Trophoblast cell (in vitro differentiated cells and primary cell): Measurements from ENCODE around the gene NKTR.

Experiments used
- DNase-seq, 2 donors: peaks; one replicate each; pipeline ENCODE4 v3.0.0-alpha.2; 2016
- H2AFZ ChIP-seq: 2 replicates; pipeline ENCODE4 v1.6.1; 2013; ENCODE audit warnings: low read length, moderate library complexity, mild to moderate bottlenecking; ENCODE audit not compliant: insufficient read depth, poor library complexity
- H2AK5ac ChIP-seq: 2 replicates; pipeline ENCODE4 v1.6.1; 2013; ENCODE audit warnings: mild to moderate bottlenecking, low read length
- H2BK120ac ChIP-seq: 2 replicates; pipeline ENCODE4 v1.6.1; 2013; ENCODE audit warnings: low read length, mild to moderate bottlenecking, moderate library complexity; ENCODE audit not compliant: insufficient read depth, poor library complexity
- H2BK12ac ChIP-seq: 2 replicates; pipeline ENCODE4 v1.6.1; 2013; ENCODE audit warnings: mild to moderate bottlenecking, low read length, moderate library complexity
- H2BK5ac ChIP-seq: 2 replicates; pipeline ENCODE4 v1.6.1; 2013; ENCODE audit warnings: low read length, low read depth, moderate library complexity, mild to moderate bottlenecking; ENCODE audit not compliant: poor library complexity
- H3K14ac ChIP-seq: 2 replicates; pipeline ENCODE4 v1.6.1; 2013; ENCODE audit warnings: mild to moderate bottlenecking, low read length
- H3K18ac ChIP-seq: 2 replicates; pipeline ENCODE4 v1.6.1; 2013; ENCODE audit warnings: mild to moderate bottlenecking, low read length
- H3K23ac ChIP-seq: 2 replicates; pipeline ENCODE4 v1.6.1; 2013; ENCODE audit warnings: low read length
- H3K27ac ChIP-seq: 2 replicates; pipeline ENCODE4 v1.5.1; 2013; ENCODE audit warnings: low read depth, mild to moderate bottlenecking, inconsistent platforms, low read length, moderate library complexity
- H3K27me3 ChIP-seq: 2 replicates; pipeline ENCODE4 v1.6.1; 2013; ENCODE audit warnings: inconsistent platforms, mild to moderate bottlenecking, low read length, moderate library complexity; ENCODE audit not compliant: insufficient read depth
- H3K36me3 ChIP-seq, 2 experiments: 1 replicate in 1 of 2; 2 replicates in 1 of 2; pipeline ENCODE4 v1.6.1; 2013; ENCODE audit warnings: low read length in 2 of 2, mild to moderate bottlenecking in 2 of 2, moderate library complexity in 1 of 2; ENCODE audit not compliant: insufficient read depth in 2 of 2, control insufficient read depth in 1 of 2
- H3K4ac ChIP-seq: 2 replicates; pipeline ENCODE4 v1.6.1; 2013; ENCODE audit warnings: low read depth, mild to moderate bottlenecking, low read length, moderate library complexity
- H3K4me1 ChIP-seq, 2 experiments: 1 replicate in 1 of 2; 2 replicates in 1 of 2; pipeline ENCODE4 v1.6.1; 2013; ENCODE audit warnings: low read length in 2 of 2, mild to moderate bottlenecking in 2 of 2, moderate library complexity in 1 of 2; ENCODE audit not compliant: insufficient read depth in 2 of 2, control insufficient read depth in 1 of 2
- H3K4me2 ChIP-seq: 2 replicates; pipeline ENCODE4 v1.6.1; 2013; ENCODE audit warnings: inconsistent platforms, mild to moderate bottlenecking, low read length, moderate library complexity
- H3K4me3 ChIP-seq: 2 replicates; pipeline ENCODE4 v1.5.1; 2013; ENCODE audit warnings: mild to moderate bottlenecking, low read depth, low read length, inconsistent platforms
- H3K79me1 ChIP-seq: one replicate; pipeline ENCODE4 v1.6.1; 2013; ENCODE audit warnings: low read length
- H3K79me2 ChIP-seq: 2 replicates; pipeline ENCODE4 v1.6.1; 2013; ENCODE audit warnings: low read length, mild to moderate bottlenecking; ENCODE audit not compliant: control insufficient read depth, insufficient read depth, poor library complexity
- H3K9ac ChIP-seq: 2 replicates; pipeline ENCODE4 v1.6.1; 2013; ENCODE audit warnings: mild to moderate bottlenecking, low read length
- H3K9me3 ChIP-seq: 2 replicates; pipeline ENCODE4 v1.6.1; 2013; ENCODE audit warnings: low read depth, mild to moderate bottlenecking, control low read depth, inconsistent platforms, low read length; ENCODE audit not compliant: insufficient read depth
- H4K12ac ChIP-seq: 2 replicates; pipeline ENCODE4 v1.6.1; 2013; ENCODE audit warnings: low read depth, mild to moderate bottlenecking, low read length, moderate library complexity
- H4K8ac ChIP-seq: 2 replicates; pipeline ENCODE4 v1.6.1; 2013; ENCODE audit warnings: low read depth, mild to moderate bottlenecking, low read length, moderate library complexity
- H4K91ac ChIP-seq: one replicate; pipeline ENCODE4 v1.6.1; 2013; ENCODE audit warnings: low read depth, mild to moderate bottlenecking, low read length, moderate library complexity
- WGBS: extraction: QIAGEN DNeasy Blood & Tissue Kit; methylation state at CpG from one replicate; pipeline ENCODE4 v1.1.7; 2013; ENCODE audit warnings: missing lambda C conversion rate; ENCODE audit not compliant: insufficient read length, insufficient coverage; ENCODE audit errors: extremely low coverage; 5-methylcytosine and 5-hydroxymethylcytosine counted together

Gene NKTR

GRCh38 chr3:42655331-42655888 is 54.9 kb downstream of the NKTR start:
- Histone ChIP-seq H3K9ac (no peak overlapping the region), H3K4ac (no peak overlapping the region), H3K27ac (no peak overlapping the region), H3K4me3 (peak overlapping the region; percentile 77), H2AK5ac (no peak overlapping the region), H2BK120ac (no peak overlapping the region), H4K91ac (peak overlapping the region; percentile 94), H3K9me3 (no peaks in the 10 kb centered on the region), H3K4me1 (peaks cover 28 to 35% of the 10 kb centered on the region in 2 experiments), H3K23ac (no peak overlapping the region), H3K36me3 (peaks cover 10 to 15% of the 10 kb centered on the region in 2 experiments), H3K14ac (no peak overlapping the region), H2BK5ac (no peak overlapping the region), H3K79me1 (peaks cover 20% of the 10 kb centered on the region), H3K4me2 (peak overlapping the region; percentile 88), H2AFZ (no peak overlapping the region), H3K79me2 (peaks cover 10% of the 10 kb centered on the region), H3K18ac (no peak overlapping the region), H4K12ac (no peak overlapping the region), H2BK12ac (no peak overlapping the region), H4K8ac (peak overlapping the region; percentile 91), H3K27me3 (no peaks in the 10 kb centered on the region)
- DNase-seq: no peak
- no CpG with 5 or more reads among the region's 4 CpGs for WGBS

GRCh38 chr3:42655980-42656679 is 55.6 kb downstream of the NKTR start:
- no peak overlapping the region for H3K23ac ChIP-seq
- H3K79me2 ChIP-seq: peaks cover 10% of the 10 kb centered on the region
- no peak overlapping the region for H3K9ac ChIP-seq
- no peaks in the 10 kb centered on the region for H3K27me3 ChIP-seq
- no peak overlapping the region for H3K27ac ChIP-seq
- no peak overlapping the region for H3K4ac ChIP-seq
- H2BK5ac ChIP-seq: no peak overlapping the region
- no peak overlapping the region for H4K12ac ChIP-seq
- H3K4me3 ChIP-seq: no peak overlapping the region
- no peak overlapping the region for H2AK5ac ChIP-seq
- no peak overlapping the region for H3K4me2 ChIP-seq
- no peak overlapping the region for H2BK12ac ChIP-seq
- no peak for DNase-seq
- H3K14ac ChIP-seq: no peak overlapping the region
- H4K8ac ChIP-seq: no peak overlapping the region
- no peak overlapping the region for H3K18ac ChIP-seq
- no peak overlapping the region for H4K91ac ChIP-seq
- peaks cover 25 to 29% of the 10 kb centered on the region in 2 experiments for H3K4me1 ChIP-seq
- WGBS: no CpG with 5 or more reads among the region's 6 CpGs
- H3K36me3 ChIP-seq: peaks cover 10 to 15% of the 10 kb centered on the region in 2 experiments
- no peak overlapping the region for H2AFZ ChIP-seq
- H3K79me1 ChIP-seq: peaks cover 19% of the 10 kb centered on the region
- H3K9me3 ChIP-seq: no peaks in the 10 kb centered on the region
- no peak overlapping the region for H2BK120ac ChIP-seq

GRCh38 chr3:42656680-42657610 is 56.5 kb downstream of the NKTR start:
- H4K91ac ChIP-seq: no peak overlapping the region
- H3K9ac ChIP-seq: no peak overlapping the region
- H3K4me1 ChIP-seq: peaks cover 17 to 21% of the 10 kb centered on the region in 2 experiments
- H3K36me3 ChIP-seq: peaks cover 10 to 20% of the 10 kb centered on the region in 2 experiments
- H3K27me3 ChIP-seq: no peaks in the 10 kb centered on the region
- H3K4me2 ChIP-seq: no peak overlapping the region
- H3K14ac ChIP-seq: no peak overlapping the region
- H3K23ac ChIP-seq: no peak overlapping the region
- H4K12ac ChIP-seq: no peak overlapping the region
- no peak overlapping the region for H2BK12ac ChIP-seq
- H2BK5ac ChIP-seq: no peak overlapping the region
- H3K4me3 ChIP-seq: no peak overlapping the region
- H3K79me1 ChIP-seq: peaks cover 15% of the 10 kb centered on the region
- H3K9me3 ChIP-seq: no peaks in the 10 kb centered on the region
- DNase-seq: no peak
- H4K8ac ChIP-seq: no peak overlapping the region
- no peak overlapping the region for H2AK5ac ChIP-seq
- H2AFZ ChIP-seq: no peak overlapping the region
- peaks cover 10% of the 10 kb centered on the region for H3K79me2 ChIP-seq
- H3K4ac ChIP-seq: no peak overlapping the region
- no peak overlapping the region for H2BK120ac ChIP-seq
- WGBS: no CpG with 5 or more reads among the region's 9 CpGs
- H3K27ac ChIP-seq: no peak overlapping the region
- no peak overlapping the region for H3K18ac ChIP-seq

GRCh38 chr3:42657675-42658074 is 57.2 kb downstream of the NKTR start:
- Histone ChIP-seq H3K18ac (no peak overlapping the region), H4K91ac (no peak overlapping the region)
- WGBS: no CpG with 5 or more reads among the region's 4 CpGs

More at GRCh38 chr3:42657675-42658074, 57.2 kb downstream of the NKTR start:
- no peak overlapping the region for H3K14ac ChIP-seq
- no peak overlapping the region for H4K12ac ChIP-seq
- H2BK12ac ChIP-seq: no peak overlapping the region
- DNase-seq: no peak
- H3K4me1 ChIP-seq: peaks cover 11 to 14% of the 10 kb centered on the region in 2 experiments
- no peak overlapping the region for H2BK5ac ChIP-seq
- H2AFZ ChIP-seq: no peak overlapping the region
- no peak overlapping the region for H3K4ac ChIP-seq
- H3K36me3 ChIP-seq: peaks cover 10 to 20% of the 10 kb centered on the region in 2 experiments
- no peak overlapping the region for H3K4me3 ChIP-seq
- H4K8ac ChIP-seq: no peak overlapping the region
- no peaks in the 10 kb centered on the region for H3K27me3 ChIP-seq
- no peak overlapping the region for H2AK5ac ChIP-seq
- H3K79me2 ChIP-seq: peaks cover 10% of the 10 kb centered on the region
- no peak overlapping the region for H3K9ac ChIP-seq
- no peak overlapping the region for H2BK120ac ChIP-seq
- no peak overlapping the region for H3K27ac ChIP-seq
- peaks cover 15% of the 10 kb centered on the region for H3K79me1 ChIP-seq
- no peak overlapping the region for H3K4me2 ChIP-seq
- no peak overlapping the region for H3K23ac ChIP-seq
- no peaks in the 10 kb centered on the region for H3K9me3 ChIP-seq
